SK-N-SH (cell line): Measurements from ENCODE around the gene CPT1C. TPM values are rescaled to one million over a fixed set of nuclear protein-coding genes. Genes with fewer than 3 reads are reported as not detected.

Source experiments
- CTCF ChIA-PET: fragments of 300-600, 350-600 bp; formaldehyde crosslinking; extraction: SDS; loops from one replicate; lab custom pipeline; 2021; lab: Yijun Ruan, JAX
- POLR2A ChIA-PET: fragments of 350-600 bp; sonication (Branson Sonifier 250); formaldehyde crosslinking; extraction: SDS; loops from one replicate; lab custom pipeline; 2020; ENCODE audit warnings: antibody characterized with exemption, inconsistent platforms; lab: Yijun Ruan, JAX
- DNase-seq: peaks from one replicate; pipeline ENCODE4 v3.0.0; 2012
- H2AFZ ChIP-seq: fragments of 200-600 bp; sonication (generic); 2 replicates; pipeline ENCODE4 v1.8.1; 2016; ENCODE audit warnings: antibody characterized with exemption, mild to moderate bottlenecking, low read depth
- H3F3A ChIP-seq: fragments of 200-600 bp; sonication (generic); replicated peaks from 2 replicates; pipeline ENCODE3; 2016; ENCODE audit warnings: antibody characterized with exemption, mild to moderate bottlenecking; ENCODE audit not compliant: insufficient read depth
- H3K27ac ChIP-seq, 2 experiments: fragments of 200-500 bp in 1 of 2; fragments of 200-600 bp in 1 of 2; sonication (Bioruptor generic) in 1 of 2; sonication (generic), shearing (Covaris generic) in 1 of 2; 2 replicates each; pipeline versions ENCODE4 v1.5.1 to v1.6.1; 2014 to 2016; ENCODE audit warnings: low read depth in 2 of 2, inconsistent platforms in 1 of 2, low read length in 1 of 2, mild to moderate bottlenecking in 1 of 2, mixed read lengths in 1 of 2
- H3K27me3 ChIP-seq: fragments of 200-600 bp; sonication (generic), shearing (Covaris generic); 2 replicates; pipeline ENCODE4 v1.6.1; 2016; ENCODE audit warnings: mixed run types; ENCODE audit not compliant: insufficient read depth
- H3K36me3 ChIP-seq, 2 experiments: fragments of 200-500 bp in 1 of 2; fragments of 200-600 bp in 1 of 2; sonication (Bioruptor generic) in 1 of 2; sonication (generic) in 1 of 2; replicated peaks in 1 of 2; 2 replicates each; pipeline versions ENCODE3 to v1.5.1; 2014 to 2016; ENCODE audit warnings: low read length in 1 of 2, mild to moderate bottlenecking in 1 of 2; ENCODE audit not compliant: insufficient read depth in 2 of 2, control insufficient read depth in 1 of 2
- H3K4me1 ChIP-seq, 2 experiments: fragments of 200-500 bp in 1 of 2; fragments of 200-600 bp in 1 of 2; sonication (Bioruptor generic) in 1 of 2; sonication (generic), shearing (Covaris generic) in 1 of 2; 2 replicates each; pipeline versions ENCODE4 v1.5.1 to v1.6.1; 2014 to 2016; ENCODE audit warnings: low read depth in 1 of 2, low read length in 1 of 2, mixed run types in 1 of 2; ENCODE audit not compliant: insufficient read depth in 2 of 2, control insufficient read depth in 1 of 2
- H3K4me2 ChIP-seq: fragments of 200-600 bp; sonication (generic), shearing (Covaris generic); 2 replicates; pipeline ENCODE4 v1.6.1; 2017; ENCODE audit warnings: mixed run types
- H3K4me3 ChIP-seq, 2 experiments: fragments of 200-500 bp in 1 of 2; fragments of 200-600 bp in 1 of 2; sonication (Bioruptor generic) in 1 of 2; sonication (generic), shearing (Covaris generic) in 1 of 2; 2 replicates each; pipeline versions ENCODE4 v1.5.1 to v1.8.1; 2014 to 2016; ENCODE audit warnings: low read depth in 2 of 2, inconsistent platforms in 1 of 2, low read length in 1 of 2, mild to moderate bottlenecking in 1 of 2, mixed read lengths in 1 of 2, moderate library complexity in 1 of 2
- H3K79me2 ChIP-seq: fragments of 200-600 bp; sonication (generic); 2 replicates; pipeline ENCODE4 v1.8.1; 2017; ENCODE audit warnings: mild to moderate bottlenecking; ENCODE audit not compliant: insufficient read depth
- H3K9ac ChIP-seq: fragments of 200-600 bp; sonication (generic); 2 replicates; pipeline ENCODE4 v1.6.1; 2017; ENCODE audit warnings: mixed run types
- H3K9me2 ChIP-seq: fragments of 200-600 bp; sonication (generic); 2 replicates; pipeline ENCODE4 v1.6.1; 2017; ENCODE audit warnings: mixed run types
- H3K9me3 ChIP-seq: fragments of 200-600 bp; sonication (generic); 2 replicates; pipeline ENCODE4 v1.6.1; 2017; ENCODE audit warnings: mixed run types, mild to moderate bottlenecking, moderate library complexity
- H4K20me1 ChIP-seq: fragments of 200-600 bp; sonication (generic); 2 replicates; pipeline ENCODE4 v1.6.1; 2017; ENCODE audit warnings: mild to moderate bottlenecking, mixed run types; ENCODE audit not compliant: insufficient read depth
- ELF1 ChIP-seq: IDR thresholded peaks from 2 replicates; pipeline ENCODE4 v1.4.0; 2012
- FOXJ3 ChIP-seq: sonication (generic); formaldehyde crosslinking; IDR thresholded peaks from 2 replicates; pipeline ENCODE4 v1.5.1; 2020; ENCODE audit warnings: mild to moderate bottlenecking, missing genetic modification reagents
- GABPA ChIP-seq: IDR thresholded peaks from 2 replicates; pipeline ENCODE4 v1.4.0; 2012; ENCODE audit warnings: low read depth, mild to moderate bottlenecking
- MEF2A ChIP-seq: IDR thresholded peaks from 2 replicates; pipeline ENCODE4 v1.4.0; 2012; ENCODE audit warnings: low read depth, borderline replicate concordance
- MXI1 ChIP-seq: IDR thresholded peaks from 2 replicates; pipeline ENCODE4 v1.6.1; 2012; ENCODE audit warnings: mild to moderate bottlenecking, low read depth, low read length, improper control_type of control experiment
- NRF1 ChIP-seq: IDR thresholded peaks from 2 replicates; pipeline ENCODE4 v1.6.1; 2012; ENCODE audit warnings: low read depth, mild to moderate bottlenecking, low read length
- RAD21 ChIP-seq: IDR thresholded peaks from 2 replicates; pipeline ENCODE4 v1.6.1; 2012; ENCODE audit warnings: mild to moderate bottlenecking, low read length
- RXRA ChIP-seq: IDR thresholded peaks from 2 replicates; pipeline ENCODE4 v1.4.0; 2012; ENCODE audit warnings: low read depth, mild to moderate bottlenecking, borderline replicate concordance
- SMC3 ChIP-seq: IDR thresholded peaks from 2 replicates; pipeline ENCODE4 v1.6.1; 2012; ENCODE audit warnings: low read depth, low read length, improper control_type of control experiment
- TAF1 ChIP-seq: IDR thresholded peaks from 2 replicates; pipeline ENCODE4 v1.6.1; 2012; ENCODE audit warnings: low read depth, mild to moderate bottlenecking, low read length, moderate library complexity, borderline replicate concordance
- TCF12 ChIP-seq: IDR thresholded peaks from 2 replicates; pipeline ENCODE4 v1.4.0; 2012
- TEAD4 ChIP-seq: IDR thresholded peaks from 2 replicates; pipeline ENCODE4 v1.4.0; 2012; ENCODE audit warnings: mild to moderate bottlenecking, borderline replicate concordance; ENCODE audit not compliant: insufficient read depth
- YY1 ChIP-seq: IDR thresholded peaks from 2 replicates; pipeline ENCODE4 v1.4.0; 2012; ENCODE audit warnings: low read depth, mild to moderate bottlenecking
- WGBS: methylation state at CpG from one replicate; pipeline ENCODE4 v1.1.6; 2017; ENCODE audit warnings: low lambda C conversion rate; 5-methylcytosine and 5-hydroxymethylcytosine counted together
- polyA plus RNA-seq, 3 experiments: library from polyadenylated mRNA; depleted of rRNA; stranded (reverse); fragments of >200 nt; gene quantifications; 2 replicates each; pipeline ENCODE4 v1.2.3, GENCODE V29; 2012
- TF ChIP-seq, protein P1 (sequence below): IDR thresholded peaks from 2 replicates; pipeline ENCODE4 v1.4.0; 2012; ENCODE audit warnings: low read depth, borderline replicate concordance
- TF ChIP-seq, protein P2 (sequence below): IDR thresholded peaks from 2 replicates; pipeline ENCODE4 v1.4.0; 2012; ENCODE audit warnings: low read depth
- TF ChIP-seq, protein P3 (sequence below): IDR thresholded peaks from 2 replicates; pipeline ENCODE4 v1.4.0; 2012; ENCODE audit warnings: low read depth, borderline replicate concordance
- TF ChIP-seq, protein P4 (sequence below): fragments of 200-600 bp; sonication (generic); IDR thresholded peaks from 2 replicates; pipeline ENCODE4 v1.6.1; 2017; ENCODE audit warnings: antibody characterized with exemption, mild to moderate bottlenecking, moderate library complexity

Gene CPT1C
- polyA plus RNA-seq, 1 of the 3 experiments (the other 2 are of a cell fraction), result 139 TPM

DNA sequence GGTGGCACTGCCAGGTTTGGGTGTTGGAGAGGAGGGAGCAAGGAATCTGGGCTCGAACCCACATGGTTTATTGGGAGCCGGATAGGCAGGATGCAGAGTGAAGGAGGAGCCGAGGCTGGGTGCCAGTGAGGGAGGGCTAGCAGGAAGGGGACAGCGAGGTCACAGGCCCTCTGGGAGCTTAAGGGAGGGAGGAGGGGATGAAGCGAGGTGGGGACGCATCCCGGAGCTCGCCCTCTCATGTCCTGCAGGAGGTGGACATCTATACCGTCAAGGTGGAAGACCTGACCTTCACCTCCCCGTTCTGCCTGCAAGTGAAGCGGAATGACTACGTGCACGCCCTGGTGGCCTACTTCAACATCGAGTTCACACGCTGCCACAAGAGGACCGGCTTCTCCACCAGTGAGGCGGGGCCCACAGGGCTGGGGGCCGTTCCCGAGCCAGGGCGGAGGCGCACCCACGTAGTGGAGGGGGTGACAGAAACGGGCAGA lies 5.0 kb upstream of the CPT1C start:
- Histone ChIP-seq H4K20me1 (peaks cover 28% of the 10 kb centered on the region), H3K27me3 (no peaks in the 10 kb centered on the region), H3F3A (peaks cover 15% of the 10 kb centered on the region), H3K4me2 (no peak overlapping the region), H3K9me3 (no peaks in the 10 kb centered on the region), H3K4me3 (no peak overlapping the region)
- POLR2A ChIA-PET, result interaction anchor here (1.1 kb wide), 1 partner anchor 9 kb away, joined by 3 read pairs; the partner anchor contains the start of gene PRMT1
- WGBS, result 88% methylated on average over 20 of the region's 23 CpGs
- TF ChIP-seq, protein P1, sequence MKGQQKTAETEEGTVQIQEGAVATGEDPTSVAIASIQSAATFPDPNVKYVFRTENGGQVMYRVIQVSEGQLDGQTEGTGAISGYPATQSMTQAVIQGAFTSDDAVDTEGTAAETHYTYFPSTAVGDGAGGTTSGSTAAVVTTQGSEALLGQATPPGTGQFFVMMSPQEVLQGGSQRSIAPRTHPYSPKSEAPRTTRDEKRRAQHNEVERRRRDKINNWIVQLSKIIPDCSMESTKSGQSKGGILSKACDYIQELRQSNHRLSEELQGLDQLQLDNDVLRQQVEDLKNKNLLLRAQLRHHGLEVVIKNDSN, result no peak
- TF ChIP-seq, protein P2, sequence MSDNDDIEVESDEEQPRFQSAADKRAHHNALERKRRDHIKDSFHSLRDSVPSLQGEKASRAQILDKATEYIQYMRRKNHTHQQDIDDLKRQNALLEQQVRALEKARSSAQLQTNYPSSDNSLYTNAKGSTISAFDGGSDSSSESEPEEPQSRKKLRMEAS, result no peak
- no peak for TF ChIP-seq FOXJ3
- TF ChIP-seq NRF1, result no peak
- no peak for TF ChIP-seq TEAD4
- TF ChIP-seq TCF12, result no peak
- TF ChIP-seq GABPA, result no peak
- no peak for TF ChIP-seq RAD21
- TF ChIP-seq, protein P3, sequence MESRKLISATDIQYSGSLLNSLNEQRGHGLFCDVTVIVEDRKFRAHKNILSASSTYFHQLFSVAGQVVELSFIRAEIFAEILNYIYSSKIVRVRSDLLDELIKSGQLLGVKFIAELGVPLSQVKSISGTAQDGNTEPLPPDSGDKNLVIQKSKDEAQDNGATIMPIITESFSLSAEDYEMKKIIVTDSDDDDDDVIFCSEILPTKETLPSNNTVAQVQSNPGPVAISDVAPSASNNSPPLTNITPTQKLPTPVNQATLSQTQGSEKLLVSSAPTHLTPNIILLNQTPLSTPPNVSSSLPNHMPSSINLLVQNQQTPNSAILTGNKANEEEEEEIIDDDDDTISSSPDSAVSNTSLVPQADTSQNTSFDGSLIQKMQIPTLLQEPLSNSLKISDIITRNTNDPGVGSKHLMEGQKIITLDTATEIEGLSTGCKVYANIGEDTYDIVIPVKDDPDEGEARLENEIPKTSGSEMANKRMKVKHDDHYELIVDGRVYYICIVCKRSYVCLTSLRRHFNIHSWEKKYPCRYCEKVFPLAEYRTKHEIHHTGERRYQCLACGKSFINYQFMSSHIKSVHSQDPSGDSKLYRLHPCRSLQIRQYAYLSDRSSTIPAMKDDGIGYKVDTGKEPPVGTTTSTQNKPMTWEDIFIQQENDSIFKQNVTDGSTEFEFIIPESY, result no peak
- TF ChIP-seq ELF1, result no peak
- TF ChIP-seq, all 33 proteins: peak for 0
- H3K9ac ChIP-seq, result no peak overlapping the region
- CTCF ChIA-PET, result interaction anchor here (1.7 to 8.0 kb wide), 3 partner anchors 8 to 183 kb away, joined by 3 to 75 read pairs (median 7); partner anchors contain the start of gene PRMT1
- no peaks in the 10 kb centered on the region for H3K9me2 ChIP-seq
- H2AFZ ChIP-seq, result no peak overlapping the region
- no peak for DNase-seq
- no peak overlapping the region for H3K27ac ChIP-seq
- H3K4me1 ChIP-seq, result peaks cover 6 to 18% of the 10 kb centered on the region in 2 experiments; a peak in 2 of 4 replicates
- H3K79me2 ChIP-seq, result peaks cover 24% of the 10 kb centered on the region
- peaks cover 34 to 57% of the 10 kb centered on the region in 2 experiments for H3K36me3 ChIP-seq

DNA sequence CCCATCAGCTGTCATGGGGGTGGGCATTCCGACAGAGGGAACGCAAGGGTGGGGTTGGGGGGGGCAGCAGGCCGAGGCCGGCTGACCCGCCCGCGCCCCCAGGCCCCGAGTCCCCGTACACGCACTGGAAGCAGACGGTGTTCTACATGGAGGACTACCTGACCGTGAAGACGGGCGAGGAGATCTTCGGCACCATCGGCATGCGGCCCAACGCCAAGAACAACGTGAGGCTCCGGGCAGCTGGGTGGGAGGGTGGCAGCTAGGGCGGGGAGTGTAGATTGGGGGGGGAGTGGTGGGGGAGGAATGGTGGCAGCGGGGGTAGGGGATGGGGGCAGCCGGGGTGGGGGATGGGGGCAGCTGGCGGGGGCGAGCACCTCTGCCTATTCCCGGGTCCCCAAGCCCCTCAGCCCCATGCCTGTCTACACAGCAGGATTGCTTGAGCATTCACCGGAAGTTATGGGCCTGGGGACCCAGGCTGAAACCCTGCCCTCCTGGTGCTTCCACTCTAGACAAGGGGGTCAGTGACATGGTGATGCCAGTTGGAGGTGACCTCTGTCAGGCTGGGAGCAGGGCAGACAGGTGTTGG lies 4.3 kb upstream of the CPT1C start:
- Histone ChIP-seq H3K79me2 (peaks cover 22% of the 10 kb centered on the region), H3K27ac (no peak overlapping the region), H3K4me3 (no peak overlapping the region), H3K9me3 (no peaks in the 10 kb centered on the region), H3F3A (peaks cover 15% of the 10 kb centered on the region), H3K36me3 (peaks cover 29 to 54% of the 10 kb centered on the region in 2 experiments), H3K4me1 (peaks cover 6 to 18% of the 10 kb centered on the region in 2 experiments; a peak in 2 of 4 replicates), H3K4me2 (no peak overlapping the region), H2AFZ (no peak overlapping the region), H3K9me2 (no peaks in the 10 kb centered on the region), H3K9ac (no peak overlapping the region), H3K27me3 (no peaks in the 10 kb centered on the region), H4K20me1 (peaks cover 22% of the 10 kb centered on the region)
- no peak for DNase-seq
- 98% methylated on average over 26 of the region's 27 CpGs for WGBS
- POLR2A ChIA-PET, result interaction anchor here (1.1 kb wide), 1 partner anchor 10 kb away, joined by 3 read pairs; the partner anchor contains the start of gene PRMT1
- CTCF ChIA-PET, result interaction anchor here (1.0 to 8.0 kb wide), 3 partner anchors 9 to 184 kb away, joined by 3 to 75 read pairs (median 3); partner anchors contain the start of gene PRMT1
- TF ChIP-seq RXRA (no peak), MEF2A (no peak), FOXJ3 (no peak), GABPA (no peak), SMC3 (no peak), NRF1 (no peak), TAF1 (no peak), TCF12 (no peak), MXI1 (no peak), RAD21 (no peak), YY1 (no peak)
- TF ChIP-seq, protein P1, result no peak
- TF ChIP-seq, protein P2, result no peak
- TF ChIP-seq, protein P4, sequence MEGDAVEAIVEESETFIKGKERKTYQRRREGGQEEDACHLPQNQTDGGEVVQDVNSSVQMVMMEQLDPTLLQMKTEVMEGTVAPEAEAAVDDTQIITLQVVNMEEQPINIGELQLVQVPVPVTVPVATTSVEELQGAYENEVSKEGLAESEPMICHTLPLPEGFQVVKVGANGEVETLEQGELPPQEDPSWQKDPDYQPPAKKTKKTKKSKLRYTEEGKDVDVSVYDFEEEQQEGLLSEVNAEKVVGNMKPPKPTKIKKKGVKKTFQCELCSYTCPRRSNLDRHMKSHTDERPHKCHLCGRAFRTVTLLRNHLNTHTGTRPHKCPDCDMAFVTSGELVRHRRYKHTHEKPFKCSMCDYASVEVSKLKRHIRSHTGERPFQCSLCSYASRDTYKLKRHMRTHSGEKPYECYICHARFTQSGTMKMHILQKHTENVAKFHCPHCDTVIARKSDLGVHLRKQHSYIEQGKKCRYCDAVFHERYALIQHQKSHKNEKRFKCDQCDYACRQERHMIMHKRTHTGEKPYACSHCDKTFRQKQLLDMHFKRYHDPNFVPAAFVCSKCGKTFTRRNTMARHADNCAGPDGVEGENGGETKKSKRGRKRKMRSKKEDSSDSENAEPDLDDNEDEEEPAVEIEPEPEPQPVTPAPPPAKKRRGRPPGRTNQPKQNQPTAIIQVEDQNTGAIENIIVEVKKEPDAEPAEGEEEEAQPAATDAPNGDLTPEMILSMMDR, result no peak
